H9 (cell line): ENCODE measurements around the gene PHOX2A. TPM values are rescaled to one million over a fixed set of nuclear protein-coding genes. Genes with fewer than 3 reads are reported as not detected.

Experiments used
- DNase-seq: peaks from one replicate; pipeline ENCODE4 v3.0.0-alpha.2; 2017
- H2AFZ ChIP-seq: one replicate; pipeline ENCODE4 v1.6.1; 2013; ENCODE audit warnings: mild to moderate bottlenecking, low read length, control low read depth, moderate library complexity
- H2AK5ac ChIP-seq: 2 replicates; pipeline ENCODE4 v1.6.1; 2013; ENCODE audit warnings: low read length, control low read depth, mixed read lengths; ENCODE audit not compliant: insufficient read length
- H2BK120ac ChIP-seq: one replicate; pipeline ENCODE4 v1.6.1; 2013; ENCODE audit warnings: low read depth, mild to moderate bottlenecking, low read length, control low read depth, inconsistent platforms; ENCODE audit not compliant: poor library complexity, severe bottlenecking
- H2BK12ac ChIP-seq: 2 replicates; pipeline ENCODE4 v1.6.1; 2013; ENCODE audit warnings: low read length, control low read depth, mixed read lengths, low read depth; ENCODE audit not compliant: insufficient read length
- H2BK15ac ChIP-seq: 2 replicates; pipeline ENCODE4 v1.6.1; 2013; ENCODE audit warnings: low read depth, low read length, control low read depth
- H2BK20ac ChIP-seq: one replicate; pipeline ENCODE4 v1.6.1; 2013; ENCODE audit warnings: low read depth, mild to moderate bottlenecking, low read length, control low read depth, inconsistent platforms; ENCODE audit not compliant: poor library complexity, severe bottlenecking
- H2BK5ac ChIP-seq: 2 replicates; pipeline ENCODE4 v1.6.1; 2013; ENCODE audit warnings: low read length, control low read depth, mixed read lengths; ENCODE audit not compliant: insufficient read length
- H3K14ac ChIP-seq: 2 replicates; pipeline ENCODE4 v1.6.1; 2013; ENCODE audit warnings: low read length, control low read depth; ENCODE audit not compliant: insufficient read depth
- H3K18ac ChIP-seq: 2 replicates; pipeline ENCODE4 v1.6.1; 2013; ENCODE audit warnings: low read depth, mild to moderate bottlenecking, mixed read lengths, low read length, control low read depth; ENCODE audit not compliant: insufficient read length
- H3K23ac ChIP-seq: 2 replicates; pipeline ENCODE4 v1.6.1; 2013; ENCODE audit warnings: low read length, control low read depth, mixed read lengths, low read depth; ENCODE audit not compliant: insufficient read length
- H3K23me2 ChIP-seq: 2 replicates; pipeline ENCODE4 v1.6.1; 2013; ENCODE audit warnings: low read depth, mild to moderate bottlenecking, mixed read lengths, low read length, control low read depth; ENCODE audit not compliant: insufficient read length, poor library complexity, severe bottlenecking
- H3K27ac ChIP-seq: 2 replicates; pipeline ENCODE4 v1.5.1; 2013; ENCODE audit warnings: low read length, control low read depth, mixed read lengths, low read depth; ENCODE audit not compliant: insufficient read length
- H3K27me3 ChIP-seq: 2 replicates; pipeline ENCODE4 v1.6.1; 2013; ENCODE audit warnings: low read length, control low read depth, inconsistent platforms; ENCODE audit not compliant: insufficient read depth
- H3K4ac ChIP-seq: 2 replicates; pipeline ENCODE4 v1.6.1; 2013; ENCODE audit warnings: low read depth, mild to moderate bottlenecking, control low read depth, inconsistent platforms, low read length, moderate library complexity
- H3K4me1 ChIP-seq: 2 replicates; pipeline ENCODE4 v1.6.1; 2013; ENCODE audit warnings: low read length, control low read depth, inconsistent platforms; ENCODE audit not compliant: insufficient read depth
- H3K4me2 ChIP-seq: 2 replicates; pipeline ENCODE4 v1.6.1; 2013; ENCODE audit warnings: low read length, control low read depth, mixed read lengths; ENCODE audit not compliant: insufficient read length, insufficient read depth
- H3K56ac ChIP-seq: 2 replicates; pipeline ENCODE4 v1.6.1; 2013; ENCODE audit warnings: low read depth, mild to moderate bottlenecking, mixed read lengths, low read length, control low read depth; ENCODE audit not compliant: insufficient read length
- H3K79me1 ChIP-seq: 2 replicates; pipeline ENCODE4 v1.6.1; 2013; ENCODE audit warnings: low read depth, mild to moderate bottlenecking, moderate library complexity, low read length, control low read depth, inconsistent platforms; ENCODE audit not compliant: insufficient read depth, poor library complexity, severe bottlenecking
- H3K79me2 ChIP-seq: 2 replicates; pipeline ENCODE4 v1.6.1; 2013; ENCODE audit warnings: low read length, control low read depth, inconsistent platforms; ENCODE audit not compliant: insufficient read depth
- H3K9ac ChIP-seq: 2 replicates; pipeline ENCODE4 v1.6.1; 2013; ENCODE audit warnings: low read length, control low read depth, mixed read lengths; ENCODE audit not compliant: insufficient read length; ENCODE audit errors: extremely low read depth
- H3K9me3 ChIP-seq: one replicate; pipeline ENCODE4 v1.6.1; 2013; ENCODE audit warnings: low read depth, low read length, inconsistent platforms; ENCODE audit not compliant: control insufficient read depth
- H3T11ph ChIP-seq: one replicate; pipeline ENCODE4 v1.6.1; 2013; ENCODE audit warnings: mild to moderate bottlenecking, low read length, control low read depth, inconsistent platforms
- H4K20me1 ChIP-seq: one replicate; pipeline ENCODE4 v1.6.1; 2013; ENCODE audit not compliant: control insufficient read depth, insufficient read length, insufficient read depth
- H4K5ac ChIP-seq: 2 replicates; pipeline ENCODE4 v1.6.1; 2013; ENCODE audit warnings: low read depth, mild to moderate bottlenecking, mixed read lengths, low read length, control low read depth; ENCODE audit not compliant: insufficient read length
- H4K8ac ChIP-seq: replicated peaks from 2 replicates; pipeline ENCODE4 v1.6.1; 2013; ENCODE audit warnings: low read length, control low read depth, mixed read lengths, low read depth; ENCODE audit not compliant: insufficient read length
- H4K91ac ChIP-seq: 2 replicates; pipeline ENCODE4 v1.6.1; 2013; ENCODE audit warnings: low read depth, mild to moderate bottlenecking, moderate library complexity, mixed read lengths, low read length, control low read depth; ENCODE audit not compliant: insufficient read length
- H3K27ac Mint-ChIP-seq, 3 experiments: 2 replicates in 2 of 3; 3 replicates in 1 of 3; pipeline ENCODE4 v1.8.0; 2020 to 2021; ENCODE audit warnings: mixed read lengths in 3 of 3, mild to moderate bottlenecking in 1 of 3, moderate library complexity in 1 of 3
- H3K27me3 Mint-ChIP-seq: 2 replicates; pipeline ENCODE4 v1.8.0; 2021; ENCODE audit warnings: low read depth, mild to moderate bottlenecking, moderate library complexity, mixed read lengths
- H3K36me3 Mint-ChIP-seq, 3 experiments: 2 replicates in 2 of 3; 3 replicates in 1 of 3; pipeline ENCODE4 v1.8.0; 2020 to 2021; ENCODE audit warnings: low read depth in 3 of 3, mixed read lengths in 3 of 3; ENCODE audit not compliant: insufficient read depth in 1 of 3
- H3K4me1 Mint-ChIP-seq, 2 experiments: 2 replicates each; pipeline ENCODE4 v1.8.0; 2020; ENCODE audit warnings: mixed read lengths in 2 of 2
- H3K4me3 Mint-ChIP-seq, 2 experiments: 2 replicates in 1 of 2; 3 replicates in 1 of 2; pipeline ENCODE4 v1.8.0; 2020 to 2021; ENCODE audit warnings: mild to moderate bottlenecking in 2 of 2, mixed read lengths in 2 of 2, moderate library complexity in 1 of 2
- H3K9me3 Mint-ChIP-seq, 2 experiments: 2 replicates in 1 of 2; 3 replicates in 1 of 2; pipeline ENCODE4 v1.8.0; 2020; ENCODE audit warnings: mild to moderate bottlenecking in 2 of 2, mixed read lengths in 2 of 2, moderate library complexity in 1 of 2
- WGBS: extraction: QIAGEN DNeasy Blood & Tissue Kit; methylation state at CpG from one replicate; pipeline ENCODE4 v1.1.7; 2013; ENCODE audit warnings: missing lambda C conversion rate, low lambda C conversion rate, mixed read lengths; ENCODE audit not compliant: insufficient read length; ENCODE audit errors: extremely low coverage; 5-methylcytosine and 5-hydroxymethylcytosine counted together
- total RNA-seq: library from RNA; stranded (reverse); gene quantifications from 2 replicates; pipeline ENCODE4 v1.2.1, GENCODE V29; 2021
- TF ChIP-seq, protein P1 (sequence below): fragments of 200-600 bp; sonication (generic); conservative IDR thresholded peaks from 3 replicates; pipeline ENCODE4 v1.8.0; 2021; ENCODE audit warnings: antibody characterized with exemption, mild to moderate bottlenecking

Gene PHOX2A
- total RNA-seq, 1 experiment from 2014 or later = 1.4 TPM

GRCh38 chr11:72224564-72225410 is 19.2 kb downstream of the PHOX2A start, which contains the start of gene INPPL1:
TSS of gene INPPL1 (plus strand) at chr11:72224767. CDS start at chr11:72224985, 218 bp downstream.
- Mint-ChIP-seq H3K4me3 (peak within 1 kb of the TSS; percentile 90 to 97), H3K36me3 (peaks cover 10 to 39% (median 33%) of the 10 kb centered on the region in 3 experiments; a peak in 6 of 7 replicates), H3K4me1 (peaks cover 27 to 38% of the 10 kb centered on the region in 2 experiments), H3K9me3 (no peaks in the 10 kb centered on the region), H3K27ac (peak within 1 kb of the TSS; percentile 96 to 98 (median 98)), H3K27me3 (peaks cover 4% of the 10 kb centered on the region)
- Histone ChIP-seq H2BK120ac (no peak within 1 kb of the TSS), H4K5ac (no peak within 1 kb of the TSS), H3K4me1 (peaks cover 2% of the 10 kb centered on the region; the same call in 1 of the 2 replicates), H3K9me3 (no peaks in the 10 kb centered on the region), H3K14ac (peak within 1 kb of the TSS; percentile 58), H3K18ac (peak within 1 kb of the TSS; percentile 44), H2BK15ac (no peak within 1 kb of the TSS; the same call in 1 of the 2 replicates), H3K9ac (peak within 1 kb of the TSS; percentile 51), H4K8ac (no peak within 1 kb of the TSS), H4K91ac (no peak within 1 kb of the TSS), H2BK20ac (no peak within 1 kb of the TSS), H3T11ph (no peak within 1 kb of the TSS), H3K4me2 (peak within 1 kb of the TSS; percentile 97), H2BK12ac (no peak within 1 kb of the TSS), H2AK5ac (no peak within 1 kb of the TSS), H2BK5ac (no peak within 1 kb of the TSS), H3K56ac (no peak within 1 kb of the TSS), H3K23me2 (peaks cover 16% of the 10 kb centered on the region), H3K4ac (no peak within 1 kb of the TSS), H2AFZ (no peak within 1 kb of the TSS), H4K20me1 (peaks cover 2% of the 10 kb centered on the region), H3K23ac (no peak within 1 kb of the TSS), H3K27me3 (no peaks in the 10 kb centered on the region), H3K27ac (no peak within 1 kb of the TSS), H3K79me2 (peaks cover 4% of the 10 kb centered on the region; the same call in 1 of the 2 replicates), H3K79me1 (peaks cover 3% of the 10 kb centered on the region)
- peak; percentile 41 for DNase-seq
- TF ChIP-seq, protein P1, sequence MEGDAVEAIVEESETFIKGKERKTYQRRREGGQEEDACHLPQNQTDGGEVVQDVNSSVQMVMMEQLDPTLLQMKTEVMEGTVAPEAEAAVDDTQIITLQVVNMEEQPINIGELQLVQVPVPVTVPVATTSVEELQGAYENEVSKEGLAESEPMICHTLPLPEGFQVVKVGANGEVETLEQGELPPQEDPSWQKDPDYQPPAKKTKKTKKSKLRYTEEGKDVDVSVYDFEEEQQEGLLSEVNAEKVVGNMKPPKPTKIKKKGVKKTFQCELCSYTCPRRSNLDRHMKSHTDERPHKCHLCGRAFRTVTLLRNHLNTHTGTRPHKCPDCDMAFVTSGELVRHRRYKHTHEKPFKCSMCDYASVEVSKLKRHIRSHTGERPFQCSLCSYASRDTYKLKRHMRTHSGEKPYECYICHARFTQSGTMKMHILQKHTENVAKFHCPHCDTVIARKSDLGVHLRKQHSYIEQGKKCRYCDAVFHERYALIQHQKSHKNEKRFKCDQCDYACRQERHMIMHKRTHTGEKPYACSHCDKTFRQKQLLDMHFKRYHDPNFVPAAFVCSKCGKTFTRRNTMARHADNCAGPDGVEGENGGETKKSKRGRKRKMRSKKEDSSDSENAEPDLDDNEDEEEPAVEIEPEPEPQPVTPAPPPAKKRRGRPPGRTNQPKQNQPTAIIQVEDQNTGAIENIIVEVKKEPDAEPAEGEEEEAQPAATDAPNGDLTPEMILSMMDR = no peak
- no CpG with 5 or more reads among the region's 81 CpGs for WGBS
